22Rv1 (cell line): ENCODE results near the gene CKLF.

ENCODE experiments used
- ZFX ChIP-seq: fragments of 450-650 bp; IDR thresholded peaks from 2 replicates; pipeline ENCODE4 v1.6.1; 2017; ENCODE audit warnings: antibody characterized with exemption, borderline replicate concordance
- TF ChIP-seq, protein P1 (sequence below): fragments of 450-650 bp; IDR thresholded peaks from 2 replicates; pipeline ENCODE4 v1.5.1; 2017; ENCODE audit warnings: mild to moderate bottlenecking

DNA sequence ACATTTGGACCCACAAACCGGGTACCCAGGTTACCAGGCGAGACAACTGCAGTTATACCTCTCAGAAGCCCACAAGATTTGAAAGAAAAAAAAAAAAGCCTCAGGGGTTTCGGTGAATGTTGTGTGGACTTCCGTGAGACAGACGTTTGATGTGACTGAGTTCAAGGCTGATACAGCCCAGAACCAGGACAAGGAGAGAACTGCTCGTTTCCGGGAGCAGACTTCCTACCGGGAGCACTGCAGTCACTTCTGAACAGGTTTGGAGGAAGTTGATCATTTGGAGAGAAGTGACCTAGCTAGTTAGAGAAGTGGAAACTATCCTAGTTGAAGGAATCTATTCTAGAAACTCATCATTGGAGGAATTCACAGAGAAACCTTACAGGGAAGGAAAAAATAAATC is 847 bp downstream of the CKLF start:
- TF ChIP-seq, protein P1, sequence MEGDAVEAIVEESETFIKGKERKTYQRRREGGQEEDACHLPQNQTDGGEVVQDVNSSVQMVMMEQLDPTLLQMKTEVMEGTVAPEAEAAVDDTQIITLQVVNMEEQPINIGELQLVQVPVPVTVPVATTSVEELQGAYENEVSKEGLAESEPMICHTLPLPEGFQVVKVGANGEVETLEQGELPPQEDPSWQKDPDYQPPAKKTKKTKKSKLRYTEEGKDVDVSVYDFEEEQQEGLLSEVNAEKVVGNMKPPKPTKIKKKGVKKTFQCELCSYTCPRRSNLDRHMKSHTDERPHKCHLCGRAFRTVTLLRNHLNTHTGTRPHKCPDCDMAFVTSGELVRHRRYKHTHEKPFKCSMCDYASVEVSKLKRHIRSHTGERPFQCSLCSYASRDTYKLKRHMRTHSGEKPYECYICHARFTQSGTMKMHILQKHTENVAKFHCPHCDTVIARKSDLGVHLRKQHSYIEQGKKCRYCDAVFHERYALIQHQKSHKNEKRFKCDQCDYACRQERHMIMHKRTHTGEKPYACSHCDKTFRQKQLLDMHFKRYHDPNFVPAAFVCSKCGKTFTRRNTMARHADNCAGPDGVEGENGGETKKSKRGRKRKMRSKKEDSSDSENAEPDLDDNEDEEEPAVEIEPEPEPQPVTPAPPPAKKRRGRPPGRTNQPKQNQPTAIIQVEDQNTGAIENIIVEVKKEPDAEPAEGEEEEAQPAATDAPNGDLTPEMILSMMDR: no peak
- no peak for TF ChIP-seq ZFX
